ENCODE measurements around the gene C4orf54. TPM values are rescaled to one million over a fixed set of nuclear protein-coding genes. Genes with fewer than 3 reads are reported as not detected.

Gene C4orf54
- total RNA-seq, 1 donor from 2014 or later, result not detected

DNA sequence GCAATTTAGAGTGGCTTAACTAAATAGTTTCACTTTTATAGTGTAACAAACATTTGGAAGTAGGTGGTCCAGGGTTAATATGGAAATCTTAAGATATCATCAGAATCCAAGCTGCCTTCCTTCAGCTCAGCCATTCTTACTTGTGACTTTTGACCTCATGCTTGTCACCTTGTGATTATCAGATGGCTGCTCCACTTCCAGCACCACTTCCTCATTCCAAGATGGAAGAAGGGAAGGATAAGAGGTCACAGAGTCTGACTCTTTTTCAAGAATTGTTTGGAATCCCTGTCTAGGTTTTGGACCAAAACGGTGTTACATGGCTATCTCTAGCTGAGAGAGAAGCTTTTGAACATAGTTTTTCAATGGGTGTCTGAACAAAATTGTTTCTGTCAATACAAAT, 43.1 kb downstream of the C4orf54 start:
- TF ChIP-seq, protein P1, sequence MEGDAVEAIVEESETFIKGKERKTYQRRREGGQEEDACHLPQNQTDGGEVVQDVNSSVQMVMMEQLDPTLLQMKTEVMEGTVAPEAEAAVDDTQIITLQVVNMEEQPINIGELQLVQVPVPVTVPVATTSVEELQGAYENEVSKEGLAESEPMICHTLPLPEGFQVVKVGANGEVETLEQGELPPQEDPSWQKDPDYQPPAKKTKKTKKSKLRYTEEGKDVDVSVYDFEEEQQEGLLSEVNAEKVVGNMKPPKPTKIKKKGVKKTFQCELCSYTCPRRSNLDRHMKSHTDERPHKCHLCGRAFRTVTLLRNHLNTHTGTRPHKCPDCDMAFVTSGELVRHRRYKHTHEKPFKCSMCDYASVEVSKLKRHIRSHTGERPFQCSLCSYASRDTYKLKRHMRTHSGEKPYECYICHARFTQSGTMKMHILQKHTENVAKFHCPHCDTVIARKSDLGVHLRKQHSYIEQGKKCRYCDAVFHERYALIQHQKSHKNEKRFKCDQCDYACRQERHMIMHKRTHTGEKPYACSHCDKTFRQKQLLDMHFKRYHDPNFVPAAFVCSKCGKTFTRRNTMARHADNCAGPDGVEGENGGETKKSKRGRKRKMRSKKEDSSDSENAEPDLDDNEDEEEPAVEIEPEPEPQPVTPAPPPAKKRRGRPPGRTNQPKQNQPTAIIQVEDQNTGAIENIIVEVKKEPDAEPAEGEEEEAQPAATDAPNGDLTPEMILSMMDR (IDR thresholded peaks at IDR 0.05), result no peak
- no peak for TF ChIP-seq EZH2phosphoT487 (IDR thresholded peaks at IDR 0.05)
- no peak for TF ChIP-seq EZH2 (IDR thresholded peaks at IDR 0.05)
- Mint-ChIP-seq H3K27ac (no peak overlapping the region), H3K36me3 (peaks cover under 1% of the 10 kb centered on the region), H3K4me1 (peaks cover 15% of the 10 kb centered on the region), H3K9me3 (no peaks in the 10 kb centered on the region), H3K27me3 (ENCODE audit: insufficient read depth, low read depth) (no peaks in the 10 kb centered on the region), H3K4me3 (no peak overlapping the region)
- Histone ChIP-seq H3K36me3 (no peaks in the 10 kb centered on the region), H3K79me2 (ENCODE audit: low read depth) (no peaks in the 10 kb centered on the region), H3K4me3 (no peak overlapping the region), H3K4me2 (no peak overlapping the region), H3K27me3 (no peaks in the 10 kb centered on the region), H3K27ac (no peak overlapping the region), H3K9me3 (ENCODE audit: low read depth) (no peaks in the 10 kb centered on the region), H3F3A (ENCODE audit: low read depth) (no peaks in the 10 kb centered on the region), H3K4me1 (no peaks in the 10 kb centered on the region), H3K9ac (no peak overlapping the region), H4K20me1 (ENCODE audit: low read depth) (no peaks in the 10 kb centered on the region), H2AFZ (replicated peaks) (peak overlapping the region; percentile 13)
- DNase-seq (ENCODE audit: low spot score), result no peak

DNA sequence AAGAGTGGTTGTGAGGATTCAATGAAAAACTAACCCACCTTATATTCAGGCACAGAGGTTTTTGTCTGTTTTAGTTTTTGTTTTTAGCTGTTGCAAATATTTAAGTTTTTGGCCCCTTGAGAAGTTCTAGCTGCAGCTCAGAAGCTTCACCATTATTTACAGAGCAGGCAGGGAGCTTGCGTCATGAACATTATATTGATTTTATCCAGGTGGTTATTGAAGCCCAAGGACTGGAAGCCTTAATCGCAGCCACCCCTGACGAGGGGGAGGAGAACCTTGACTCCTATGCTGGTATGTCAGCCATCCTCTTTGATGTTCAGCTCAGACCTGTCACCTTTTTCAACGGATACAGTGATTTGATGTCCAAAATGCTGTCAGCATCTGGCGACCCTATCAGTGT, 44.9 kb downstream of the C4orf54 start:
- H3K4me3 Mint-ChIP-seq, result no peak overlapping the region
- H3K4me1 ChIP-seq, result no peaks in the 10 kb centered on the region
- no peaks in the 10 kb centered on the region for H3K79me2 ChIP-seq (ENCODE audit: low read depth)
- H3K4me2 ChIP-seq, result no peak overlapping the region
- no peak overlapping the region for H3K27ac Mint-ChIP-seq
- peaks cover 2% of the 10 kb centered on the region for H3K36me3 Mint-ChIP-seq
- H3K4me3 ChIP-seq, result no peak overlapping the region
- H3K9ac ChIP-seq, result no peak overlapping the region
- no peaks in the 10 kb centered on the region for H3K27me3 ChIP-seq
- no peak for DNase-seq (ENCODE audit: low spot score)
- TF ChIP-seq EZH2phosphoT487 (IDR thresholded peaks at IDR 0.05), result no peak
- TF ChIP-seq, protein P1 (IDR thresholded peaks at IDR 0.05), result no peak
- no peak for TF ChIP-seq EZH2 (IDR thresholded peaks at IDR 0.05)
- H3K9me3 ChIP-seq (ENCODE audit: low read depth), result no peaks in the 10 kb centered on the region
- no peaks in the 10 kb centered on the region for H3K36me3 ChIP-seq
- no peak overlapping the region for H3K27ac ChIP-seq
- H3K9me3 Mint-ChIP-seq, result no peaks in the 10 kb centered on the region
- H2AFZ ChIP-seq (replicated peaks), result no peak overlapping the region
- H3K27me3 Mint-ChIP-seq (ENCODE audit: insufficient read depth, low read depth), result no peaks in the 10 kb centered on the region
- H3K4me1 Mint-ChIP-seq, result peaks cover 15% of the 10 kb centered on the region
- H4K20me1 ChIP-seq (ENCODE audit: low read depth), result no peaks in the 10 kb centered on the region
- H3F3A ChIP-seq (ENCODE audit: low read depth), result no peaks in the 10 kb centered on the region

DNA sequence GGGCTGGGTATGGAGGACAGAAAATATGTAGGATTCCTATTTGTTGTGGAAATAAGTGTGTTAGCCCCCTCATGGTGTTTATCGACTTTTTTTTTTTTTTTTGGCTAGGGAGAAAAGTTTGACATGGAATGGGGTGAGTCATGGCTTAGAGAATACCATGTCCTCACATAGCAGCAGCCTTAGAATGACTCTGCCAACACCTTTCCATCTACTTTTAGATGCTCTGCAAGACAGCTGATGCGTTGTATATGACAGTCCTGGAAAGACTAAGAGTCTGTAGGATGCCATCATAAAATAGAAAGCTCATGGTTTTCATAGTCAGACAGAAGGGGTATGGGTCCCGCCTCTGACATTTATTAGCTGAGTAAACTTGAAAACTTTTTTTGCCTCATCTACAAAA, 45.3 kb downstream of the C4orf54 start:
- Histone ChIP-seq H3F3A (ENCODE audit: low read depth) (no peaks in the 10 kb centered on the region), H3K27ac (no peak overlapping the region), H3K9me3 (ENCODE audit: low read depth) (no peaks in the 10 kb centered on the region), H3K36me3 (no peaks in the 10 kb centered on the region), H3K4me2 (no peak overlapping the region), H2AFZ (replicated peaks) (no peak overlapping the region), H4K20me1 (ENCODE audit: low read depth) (no peaks in the 10 kb centered on the region), H3K27me3 (no peaks in the 10 kb centered on the region), H3K4me1 (no peaks in the 10 kb centered on the region), H3K9ac (no peak overlapping the region), H3K4me3 (no peak overlapping the region), H3K79me2 (ENCODE audit: low read depth) (no peaks in the 10 kb centered on the region)
- H3K36me3 Mint-ChIP-seq, result peaks cover 2% of the 10 kb centered on the region
- no peak overlapping the region for H3K27ac Mint-ChIP-seq
- TF ChIP-seq EZH2 (IDR thresholded peaks at IDR 0.05) (no peak), EZH2phosphoT487 (IDR thresholded peaks at IDR 0.05) (no peak)
- TF ChIP-seq, protein P1 (IDR thresholded peaks at IDR 0.05), result no peak
- no peak for DNase-seq (ENCODE audit: low spot score)
- H3K4me3 Mint-ChIP-seq, result no peak overlapping the region
- H3K9me3 Mint-ChIP-seq, result no peaks in the 10 kb centered on the region
- peaks cover 15% of the 10 kb centered on the region for H3K4me1 Mint-ChIP-seq
- H3K27me3 Mint-ChIP-seq (ENCODE audit: insufficient read depth, low read depth), result no peaks in the 10 kb centered on the region
